ENCODE data around the gene PDGFRB.

DNA sequence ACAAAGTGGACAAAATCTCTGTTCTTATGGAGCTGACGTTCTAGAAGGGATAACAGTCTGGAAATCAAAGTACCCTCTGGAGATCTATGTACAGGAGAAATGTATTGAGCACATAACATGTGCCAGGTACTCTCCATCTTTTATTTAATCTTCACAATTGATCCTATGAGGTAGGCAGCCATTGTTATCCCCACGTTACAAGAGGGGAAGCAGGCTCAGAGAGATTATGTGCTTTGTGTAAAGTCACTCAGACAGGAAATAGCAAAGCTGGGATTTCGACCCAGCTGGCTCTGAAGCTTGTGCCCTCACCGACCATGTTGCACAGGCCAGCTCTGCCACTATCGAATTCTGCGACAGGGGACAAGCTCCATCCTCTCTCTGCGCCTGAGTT is 21.5 kb downstream of the PDGFRB start:
- TF ChIP-seq, protein P1, sequence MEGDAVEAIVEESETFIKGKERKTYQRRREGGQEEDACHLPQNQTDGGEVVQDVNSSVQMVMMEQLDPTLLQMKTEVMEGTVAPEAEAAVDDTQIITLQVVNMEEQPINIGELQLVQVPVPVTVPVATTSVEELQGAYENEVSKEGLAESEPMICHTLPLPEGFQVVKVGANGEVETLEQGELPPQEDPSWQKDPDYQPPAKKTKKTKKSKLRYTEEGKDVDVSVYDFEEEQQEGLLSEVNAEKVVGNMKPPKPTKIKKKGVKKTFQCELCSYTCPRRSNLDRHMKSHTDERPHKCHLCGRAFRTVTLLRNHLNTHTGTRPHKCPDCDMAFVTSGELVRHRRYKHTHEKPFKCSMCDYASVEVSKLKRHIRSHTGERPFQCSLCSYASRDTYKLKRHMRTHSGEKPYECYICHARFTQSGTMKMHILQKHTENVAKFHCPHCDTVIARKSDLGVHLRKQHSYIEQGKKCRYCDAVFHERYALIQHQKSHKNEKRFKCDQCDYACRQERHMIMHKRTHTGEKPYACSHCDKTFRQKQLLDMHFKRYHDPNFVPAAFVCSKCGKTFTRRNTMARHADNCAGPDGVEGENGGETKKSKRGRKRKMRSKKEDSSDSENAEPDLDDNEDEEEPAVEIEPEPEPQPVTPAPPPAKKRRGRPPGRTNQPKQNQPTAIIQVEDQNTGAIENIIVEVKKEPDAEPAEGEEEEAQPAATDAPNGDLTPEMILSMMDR (conservative IDR thresholded peaks at IDR 0.05 in 1 of 2, IDR thresholded peaks at IDR 0.05 in 1 of 2; ENCODE audit: extremely low read depth in 1 of 2, insufficient read depth in 1 of 2, low read depth in 1 of 2, low read length in 2 of 2) = no peak
- TF ChIP-seq EZH2 (IDR thresholded peaks at IDR 0.05; ENCODE audit: borderline replicate concordance, low read length) = no peak
